Astrocyte of the spinal cord (primary cell): ENCODE data around the gene RPL41.
"Not testable (repeated sequence)": the region's sequence is repeated elsewhere in the genome, so short reads cannot be mapped to it uniquely, and the experiment has no call there.

Source experiments
- DNase-seq: peaks from one replicate; pipeline ENCODE4 v3.0.0; 2011; ENCODE audit warnings: low read depth, low spot score
- H3K4me3 ChIP-seq: 2 replicates; pipeline ENCODE4 v1.5.1; 2011; ENCODE audit warnings: low read depth, mild to moderate bottlenecking, low read length, moderate library complexity
- CTCF ChIP-seq: IDR thresholded peaks from 2 replicates; pipeline ENCODE4 v1.5.1; 2012; ENCODE audit warnings: low read depth, mild to moderate bottlenecking, low read length, inconsistent platforms
- in situ Hi-C: cut with HindIII; loops from 2 replicates; pipeline ENCODE4 v1.10.0; 2017; ENCODE audit warnings: low sequenced_read_pairs

Gene RPL41

DNA sequence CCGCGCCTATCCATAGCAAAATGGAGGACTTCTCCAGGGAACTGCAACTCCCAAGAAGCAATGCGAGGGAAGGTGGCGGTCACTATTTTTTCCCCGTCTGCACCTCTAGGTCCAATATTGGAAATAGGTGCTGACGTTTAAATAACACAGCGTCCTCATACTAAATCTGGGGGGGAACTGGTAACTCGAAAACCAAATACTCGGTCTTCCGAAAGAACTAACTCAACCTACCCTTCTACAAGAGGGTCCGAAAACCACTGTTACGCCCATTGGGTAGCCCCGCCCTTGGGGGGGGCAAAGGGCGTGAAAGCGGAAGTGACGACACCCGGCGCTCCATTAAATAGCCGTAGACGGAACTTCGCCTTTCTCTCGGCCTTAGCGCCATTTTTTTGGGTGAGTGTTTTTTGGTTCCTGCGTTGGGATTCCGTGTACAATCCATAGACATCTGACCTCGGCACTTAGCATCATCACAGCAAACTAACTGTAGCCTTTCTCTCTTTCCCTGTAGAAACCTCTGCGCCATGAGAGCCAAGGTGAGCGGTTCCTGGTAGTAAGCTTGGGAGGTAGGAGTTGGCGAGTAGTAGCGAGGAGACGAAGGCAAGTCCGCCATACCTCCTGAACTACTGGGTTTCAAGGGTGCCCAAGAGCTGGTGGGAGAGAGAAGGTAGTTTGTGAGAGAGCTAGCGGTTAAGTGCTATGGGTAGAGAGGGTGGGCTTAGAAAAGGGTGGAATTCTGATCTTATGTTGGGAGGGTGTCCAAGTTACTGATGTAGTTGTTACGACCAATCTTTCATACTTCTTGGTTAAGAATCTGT lies at the start of gene RPL41:
RPL41 (plus strand) TSS at position 367 of the 815 bp plus-strand sequence.
- in situ Hi-C loops: no loop called here
- no peak for TF ChIP-seq CTCF
- peak within 1 kb of the TSS; percentile 79 for H3K4me3 ChIP-seq
- DNase-seq: peak; percentile 96

- in situ Hi-C loops: no loop called here
- no peak for DNase-seq
- TF ChIP-seq CTCF: no peak
- no peak overlapping the region for H3K4me3 ChIP-seq
Measured at GRCh38 chr12:56071648-56072047, 44.8 kb upstream of the RPL41 start.

DNA sequence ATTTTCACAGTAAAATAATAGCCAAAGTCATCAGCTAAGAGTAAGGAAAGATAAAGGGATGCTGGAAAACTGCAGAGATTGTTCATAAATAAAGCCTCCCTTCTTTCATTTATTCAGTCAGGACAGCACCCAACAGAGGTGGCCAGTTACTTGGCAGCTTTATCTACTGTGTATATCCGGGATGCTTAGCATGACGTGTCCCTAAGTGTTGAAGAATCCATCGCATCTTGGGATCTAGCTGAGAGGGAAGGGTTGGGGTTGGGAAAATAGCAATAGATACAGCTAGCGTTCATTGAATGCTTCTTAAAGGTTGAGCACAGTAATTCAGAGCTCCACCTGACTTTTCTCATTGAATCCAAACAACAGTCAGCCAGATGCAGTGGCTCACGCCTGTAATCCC lies 42.0 kb upstream of the RPL41 start:
- no peak for TF ChIP-seq CTCF
- in situ Hi-C loops: no loop called here
- DNase-seq: no peak
- no peak overlapping the region for H3K4me3 ChIP-seq

DNA sequence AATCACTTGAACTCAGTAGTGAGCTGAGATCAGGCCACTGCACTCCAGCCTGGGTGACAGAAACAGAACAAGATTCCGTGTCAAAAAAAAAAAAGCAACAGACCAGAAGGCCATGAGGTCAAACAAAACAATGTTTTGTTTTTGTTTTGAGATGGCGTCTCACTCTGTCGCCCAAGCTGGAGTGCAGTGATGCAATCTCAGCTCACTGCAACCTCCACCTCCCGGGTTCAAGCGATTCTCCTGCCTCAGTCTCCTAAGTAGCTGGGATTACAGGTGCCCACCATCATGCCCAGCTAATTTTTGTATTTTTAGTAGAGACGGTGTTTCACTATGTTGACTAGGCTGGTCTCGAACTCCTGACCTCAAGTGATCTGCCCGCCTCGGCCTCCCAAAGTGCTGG lies 38.5 kb upstream of the RPL41 start:
- H3K4me3 ChIP-seq, in situ Hi-C loops, DNase-seq: not testable (repeated sequence)

- in situ Hi-C loops: no loop called here
- DNase-seq: no peak
- no peak overlapping the region for H3K4me3 ChIP-seq
- no peak for TF ChIP-seq CTCF
Measured at GRCh38 chr12:56078427-56078826, 38.0 kb upstream of the RPL41 start.

GRCh38 chr12:56078931-56079722 lies 37.3 kb upstream of the RPL41 start:
- in situ Hi-C loops: no loop called here
- peak; percentile 86 for TF ChIP-seq CTCF
- peak; percentile 85 for DNase-seq

More at GRCh38 chr12:56078931-56079722, 37.3 kb upstream of the RPL41 start:
- peak overlapping the region; percentile 42 for H3K4me3 ChIP-seq
